MM.1S (cell line): ENCODE data around the gene LPCAT2.

Experiments used
- DNase-seq: peaks from one replicate; pipeline ENCODE4 v3.0.0-alpha.2; 2015
- H2AFZ ChIP-seq: fragments of 300-600 bp; sonication (generic); 2 replicates; pipeline ENCODE4 v1.6.0; 2016; ENCODE audit warnings: antibody characterized with exemption, low read length
- H3F3A ChIP-seq: fragments of 300-600 bp; sonication (generic); 2 replicates; pipeline ENCODE4 v1.6.1; 2016; ENCODE audit warnings: mild to moderate bottlenecking, antibody characterized with exemption, low read length, moderate library complexity, mixed read lengths; ENCODE audit not compliant: insufficient read depth
- H3K27ac ChIP-seq: fragments of 300-600 bp; sonication (generic); 2 replicates; pipeline ENCODE4 v1.5.1; 2016; ENCODE audit warnings: mild to moderate bottlenecking, low read length
- H3K27me3 ChIP-seq: fragments of 300-600 bp; sonication (generic); replicated peaks from 2 replicates; pipeline ENCODE4 v1.6.0; 2016; ENCODE audit warnings: low read length; ENCODE audit not compliant: insufficient read depth
- H3K36me3 ChIP-seq: fragments of 300-600 bp; sonication (generic); replicated peaks from 2 replicates; pipeline ENCODE4 v1.6.1; 2016; ENCODE audit warnings: mild to moderate bottlenecking, low read length, mixed read lengths; ENCODE audit not compliant: insufficient read depth
- H3K4me1 ChIP-seq: fragments of 300-600 bp; sonication (generic); 2 replicates; pipeline ENCODE4 v1.6.1; 2016; ENCODE audit warnings: low read length, mixed read lengths
- H3K4me2 ChIP-seq: fragments of 300-600 bp; sonication (generic); 2 replicates; pipeline ENCODE4 v1.6.0; 2016; ENCODE audit warnings: low read depth, low read length
- H3K4me3 ChIP-seq: fragments of 300-600 bp; sonication (generic); 2 replicates; pipeline ENCODE4 v1.5.1; 2016; ENCODE audit warnings: low read length, mixed read lengths
- H3K79me2 ChIP-seq: fragments of 300-600 bp; sonication (generic); 2 replicates; pipeline ENCODE4 v1.6.1; 2016; ENCODE audit warnings: mixed run types, low read length, mixed read lengths
- H3K9ac ChIP-seq: fragments of 300-600 bp; sonication (generic); 2 replicates; pipeline ENCODE4 v1.6.1; 2016; ENCODE audit warnings: low read length, mixed read lengths
- H3K9me2 ChIP-seq: fragments of 300-600 bp; sonication (generic); replicated peaks from 2 replicates; pipeline ENCODE4 v1.6.1; 2016; ENCODE audit warnings: mild to moderate bottlenecking, low read length, mixed read lengths; ENCODE audit not compliant: insufficient read depth
- H3K9me3 ChIP-seq: fragments of 300-600 bp; sonication (generic); replicated peaks from 2 replicates; pipeline ENCODE4 v1.6.1; 2016; ENCODE audit warnings: mild to moderate bottlenecking, low read length, mixed read lengths; ENCODE audit not compliant: insufficient read depth
- H4K20me1 ChIP-seq: fragments of 300-600 bp; sonication (generic); 2 replicates; pipeline ENCODE4 v1.6.1; 2016; ENCODE audit warnings: mild to moderate bottlenecking, low read length, moderate library complexity, mixed read lengths; ENCODE audit not compliant: insufficient read depth
- CTCF ChIP-seq: fragments of 300-600 bp; sonication (generic); IDR thresholded peaks from 2 replicates; pipeline ENCODE4 v1.5.1; 2016; ENCODE audit warnings: antibody characterized with exemption, low read length, mixed read lengths
- EZH2 ChIP-seq: fragments of 300-600 bp; sonication (generic); optimal IDR thresholded peaks from 2 replicates; pipeline ENCODE3; 2017; ENCODE audit warnings: low read depth, mild to moderate bottlenecking, antibody characterized with exemption, low read length, mixed read lengths
- EZH2phosphoT487 ChIP-seq: fragments of 300-600 bp; sonication (generic); IDR thresholded peaks from 2 replicates; pipeline ENCODE4 v1.6.1; 2018; ENCODE audit warnings: antibody characterized with exemption, low read length

LPCAT2 gene

GRCh38 chr16:55471448-55472097, 37.3 kb upstream of the LPCAT2 start:
- Histone ChIP-seq H3K4me2 (no peak overlapping the region), H3K27me3 (no peaks in the 10 kb centered on the region), H2AFZ (no peak overlapping the region), H3K9me2 (no peaks in the 10 kb centered on the region), H3K9me3 (no peaks in the 10 kb centered on the region), H3K27ac (no peak overlapping the region), H3K4me1 (no peaks in the 10 kb centered on the region), H3K36me3 (no peaks in the 10 kb centered on the region), H3K79me2 (no peaks in the 10 kb centered on the region), H3K4me3 (no peak overlapping the region), H3F3A (no peaks in the 10 kb centered on the region), H4K20me1 (no peaks in the 10 kb centered on the region), H3K9ac (no peak overlapping the region)
- no peak for TF ChIP-seq CTCF
- no peak for DNase-seq

GRCh38 chr16:55473587-55473986, 35.3 kb upstream of the LPCAT2 start:
- Histone ChIP-seq H3K9ac (no peak overlapping the region), H3K27ac (no peak overlapping the region), H3K9me2 (no peaks in the 10 kb centered on the region), H3K4me2 (no peak overlapping the region), H3K36me3 (no peaks in the 10 kb centered on the region), H3K79me2 (no peaks in the 10 kb centered on the region), H2AFZ (no peak overlapping the region), H3K4me3 (no peak overlapping the region), H3F3A (no peaks in the 10 kb centered on the region), H3K4me1 (no peaks in the 10 kb centered on the region), H3K9me3 (no peaks in the 10 kb centered on the region), H3K27me3 (no peaks in the 10 kb centered on the region), H4K20me1 (no peaks in the 10 kb centered on the region)
- no peak for DNase-seq
- TF ChIP-seq CTCF (no peak), EZH2phosphoT487 (no peak), EZH2 (no peak)

GRCh38 chr16:55474821-55475220, 34.1 kb upstream of the LPCAT2 start:
- Histone ChIP-seq H3K9me3 (no peaks in the 10 kb centered on the region), H3K9me2 (no peaks in the 10 kb centered on the region), H3K9ac (no peak overlapping the region), H3K4me3 (no peak overlapping the region), H3K27ac (no peak overlapping the region), H3K27me3 (no peaks in the 10 kb centered on the region), H3K4me2 (no peak overlapping the region), H3K36me3 (no peaks in the 10 kb centered on the region), H4K20me1 (no peaks in the 10 kb centered on the region), H3K79me2 (no peaks in the 10 kb centered on the region), H3F3A (no peaks in the 10 kb centered on the region), H2AFZ (no peak overlapping the region), H3K4me1 (no peaks in the 10 kb centered on the region)
- no peak for DNase-seq
- TF ChIP-seq EZH2phosphoT487, result no peak
- TF ChIP-seq CTCF, result no peak
- no peak for TF ChIP-seq EZH2
